Activated CD4-positive, alpha-beta memory T cell treated with anti-CD3 and anti-CD28 coated beads for 36 hours (primary cell): ENCODE measurements around the gene JMJD4. TPM values are rescaled to one million over a fixed set of nuclear protein-coding genes. Genes with fewer than 3 reads are reported as not detected.

Source experiments
- CTCF ChIA-PET: fragments of 350-600 bp; sonication (Branson Sonifier 250); formaldehyde crosslinking; loops from one replicate; lab custom pipeline; 2021; ENCODE audit warnings: antibody characterized with exemption, inconsistent platforms; lab: Charles Lee
- POLR2A ChIA-PET: fragments of 350-600 bp; sonication (Branson Sonifier 250); formaldehyde crosslinking; loops from one replicate; lab custom pipeline; 2021; ENCODE audit warnings: antibody characterized with exemption; lab: Charles Lee
- DNase-seq: peaks from one replicate; pipeline ENCODE4 v3.0.0-alpha.2; 2020
- H3K27ac Mint-ChIP-seq: one replicate; pipeline ENCODE4 v1.8.0; 2021; ENCODE audit warnings: mixed read lengths
- H3K27me3 Mint-ChIP-seq: one replicate; pipeline ENCODE4 v1.8.0; 2021; ENCODE audit warnings: mixed read lengths
- H3K36me3 Mint-ChIP-seq: one replicate; pipeline ENCODE4 v1.8.0; 2021; ENCODE audit warnings: mixed read lengths
- H3K4me1 Mint-ChIP-seq: one replicate; pipeline ENCODE4 v1.8.0; 2021; ENCODE audit warnings: low read depth, mixed read lengths
- H3K4me3 Mint-ChIP-seq: one replicate; pipeline ENCODE4 v1.8.0; 2021; ENCODE audit warnings: mild to moderate bottlenecking, mixed read lengths
- H3K9me3 Mint-ChIP-seq: one replicate; pipeline ENCODE4 v1.8.0; 2021; ENCODE audit warnings: mixed read lengths
- intact Hi-C: fragments of 100-400 bp; cut with micrococcal nuclease; formaldehyde crosslinking; loops from one replicate; pipeline ENCODE4 v1.15.1; 2023
- total RNA-seq, 2 experiments: library from RNA; stranded (reverse); gene quantifications; one replicate each; pipeline ENCODE4 v1.2.3, GENCODE V29; 2021

The JMJD4 gene
- total RNA-seq: 10 to 100 TPM; 15.2 to 16.1 TPM

GRCh38 chr1:227734856-227735538 lies at the start of gene JMJD4, which contains the start of gene SNAP47:
TSS of gene JMJD4 (minus strand) at chr1:227735302. CDS start at chr1:227735273, 29 bp downstream.
TSS of gene SNAP47 (plus strand) at chr1:227735435. CDS start at chr1:227747737, 12,302 bp downstream.
- ChIA-PET POLR2A (interaction anchor here (0.9 to 1.0 kb wide), 2 partner anchors 24 to 172 kb away, joined by 4 read pairs; partner anchors contain the start of gene ZNF678), CTCF (interaction anchor here (0.6 to 1.9 kb wide), 3 partner anchors 23 to 211 kb away, joined by 3 to 5 read pairs (median 5); no protein-coding TSS in a partner anchor)
- Mint-ChIP-seq H3K36me3 (peaks cover 8% of the 10 kb centered on the region), H3K4me3 (peak within 1 kb of the TSS; percentile 94), H3K27ac (peak within 1 kb of the TSS; percentile 79), H3K9me3 (no peaks in the 10 kb centered on the region), H3K4me1 (peaks cover 40% of the 10 kb centered on the region), H3K27me3 (no peaks in the 10 kb centered on the region)
- intact Hi-C loops: loop anchor here (1.0 to 10.0 kb wide), 5 partner anchors 28 to 430 kb away; partner anchors contain the start of genes IBA57 and ZNF678
- DNase-seq: peak; percentile 95

- CTCF ChIA-PET: no interaction called here
- intact Hi-C loops: no loop called here
These were observed 47.1 kb upstream of the JMJD4 start for GRCh38 chr1:227782226-227782625.

GRCh38 chr1:227781314-227781930 lies 46.3 kb upstream of the JMJD4 start:
- ChIA-PET CTCF (no interaction called here), POLR2A (no interaction called here)
- no peak overlapping the region for H3K4me3 Mint-ChIP-seq
- H3K27ac Mint-ChIP-seq: no peak overlapping the region
- H3K4me1 Mint-ChIP-seq: peaks cover 3% of the 10 kb centered on the region
- H3K27me3 Mint-ChIP-seq: no peaks in the 10 kb centered on the region
- no peaks in the 10 kb centered on the region for H3K36me3 Mint-ChIP-seq
- no peak for DNase-seq
- H3K9me3 Mint-ChIP-seq: no peaks in the 10 kb centered on the region
- intact Hi-C loops: no loop called here

More at GRCh38 chr1:227782226-227782625, 47.1 kb upstream of the JMJD4 start:
- H3K4me1 Mint-ChIP-seq: peaks cover 7% of the 10 kb centered on the region
- H3K36me3 Mint-ChIP-seq: no peaks in the 10 kb centered on the region
- POLR2A ChIA-PET: no interaction called here
- no peak overlapping the region for H3K27ac Mint-ChIP-seq
- no peaks in the 10 kb centered on the region for H3K27me3 Mint-ChIP-seq
- no peaks in the 10 kb centered on the region for H3K9me3 Mint-ChIP-seq
- H3K4me3 Mint-ChIP-seq: no peak overlapping the region
- no peak for DNase-seq

GRCh38 chr1:227780101-227781044 lies 45.3 kb upstream of the JMJD4 start:
- Mint-ChIP-seq H3K4me1 (peaks cover under 1% of the 10 kb centered on the region), H3K36me3 (no peaks in the 10 kb centered on the region), H3K27me3 (no peaks in the 10 kb centered on the region), H3K27ac (no peak overlapping the region), H3K9me3 (no peaks in the 10 kb centered on the region), H3K4me3 (no peak overlapping the region)
- CTCF ChIA-PET: no interaction called here
- intact Hi-C loops: no loop called here
- POLR2A ChIA-PET: no interaction called here
- no peak for DNase-seq

- intact Hi-C loops: no loop called here
- ChIA-PET POLR2A (no interaction called here), CTCF (interaction anchor here (0.6 kb wide), 1 partner anchor 222 kb away, joined by 3 read pairs; no protein-coding TSS in a partner anchor)
- Mint-ChIP-seq H3K27ac (no peak overlapping the region), H3K27me3 (no peaks in the 10 kb centered on the region), H3K4me1 (no peaks in the 10 kb centered on the region), H3K9me3 (no peaks in the 10 kb centered on the region), H3K36me3 (no peaks in the 10 kb centered on the region), H3K4me3 (no peak overlapping the region)
- DNase-seq: no peak
These were observed 44.6 kb upstream of the JMJD4 start for GRCh38 chr1:227779685-227780084.

GRCh38 chr1:227779021-227779441 lies 43.9 kb upstream of the JMJD4 start:
- peaks cover 4% of the 10 kb centered on the region for H3K36me3 Mint-ChIP-seq
- ChIA-PET CTCF (interaction anchor here (0.6 kb wide), 2 partner anchors 223 to 352 kb away, joined by 3 read pairs; no protein-coding TSS in a partner anchor), POLR2A (no interaction called here)
- no peak for DNase-seq
- no peaks in the 10 kb centered on the region for H3K9me3 Mint-ChIP-seq
- no peak overlapping the region for H3K27ac Mint-ChIP-seq
- H3K4me1 Mint-ChIP-seq: peaks cover 6% of the 10 kb centered on the region
- intact Hi-C loops: no loop called here
- no peak overlapping the region for H3K4me3 Mint-ChIP-seq
- no peaks in the 10 kb centered on the region for H3K27me3 Mint-ChIP-seq

- H3K27me3 Mint-ChIP-seq: no peaks in the 10 kb centered on the region
- intact Hi-C loops: no loop called here
- no peak overlapping the region for H3K27ac Mint-ChIP-seq
- H3K9me3 Mint-ChIP-seq: no peaks in the 10 kb centered on the region
- CTCF ChIA-PET: interaction anchor here (0.6 kb wide), 1 partner anchor 353 kb away, joined by 3 read pairs; no protein-coding TSS in a partner anchor
- peaks cover 7% of the 10 kb centered on the region for H3K36me3 Mint-ChIP-seq
- no peak overlapping the region for H3K4me3 Mint-ChIP-seq
- H3K4me1 Mint-ChIP-seq: peaks cover 12% of the 10 kb centered on the region
- DNase-seq: no peak
- POLR2A ChIA-PET: no interaction called here
These were observed 43.4 kb upstream of the JMJD4 start for GRCh38 chr1:227778401-227778947.

- Mint-ChIP-seq H3K27me3 (no peaks in the 10 kb centered on the region), H3K4me1 (peaks cover 15% of the 10 kb centered on the region), H3K27ac (no peak overlapping the region), H3K4me3 (no peak overlapping the region), H3K36me3 (peaks cover 7% of the 10 kb centered on the region), H3K9me3 (no peaks in the 10 kb centered on the region)
- intact Hi-C loops: no loop called here
- CTCF ChIA-PET: no interaction called here
- no peak for DNase-seq
- POLR2A ChIA-PET: no interaction called here
These were observed 42.5 kb upstream of the JMJD4 start for GRCh38 chr1:227777646-227778045.

- CTCF ChIA-PET: no interaction called here
- intact Hi-C loops: no loop called here
- POLR2A ChIA-PET: no interaction called here
- Mint-ChIP-seq H3K4me1 (peaks cover 15% of the 10 kb centered on the region), H3K4me3 (no peak overlapping the region), H3K27ac (no peak overlapping the region), H3K36me3 (peaks cover 7% of the 10 kb centered on the region), H3K27me3 (no peaks in the 10 kb centered on the region), H3K9me3 (no peaks in the 10 kb centered on the region)
- no peak for DNase-seq
These were observed 42.1 kb upstream of the JMJD4 start for GRCh38 chr1:227777156-227777555.

GRCh38 chr1:227776331-227776771 lies 41.2 kb upstream of the JMJD4 start:
- POLR2A ChIA-PET: no interaction called here
- Mint-ChIP-seq H3K9me3 (no peaks in the 10 kb centered on the region), H3K4me3 (no peak overlapping the region), H3K4me1 (peaks cover 15% of the 10 kb centered on the region), H3K27me3 (no peaks in the 10 kb centered on the region), H3K27ac (no peak overlapping the region), H3K36me3 (peaks cover 7% of the 10 kb centered on the region)
- DNase-seq: no peak
- CTCF ChIA-PET: no interaction called here
- intact Hi-C loops: no loop called here

GRCh38 chr1:227775841-227776240 lies 40.7 kb upstream of the JMJD4 start:
- no peak for DNase-seq
- intact Hi-C loops: no loop called here
- ChIA-PET CTCF (no interaction called here), POLR2A (no interaction called here)
- Mint-ChIP-seq H3K36me3 (peaks cover 7% of the 10 kb centered on the region), H3K27me3 (no peaks in the 10 kb centered on the region), H3K4me3 (no peak overlapping the region), H3K9me3 (no peaks in the 10 kb centered on the region), H3K27ac (no peak overlapping the region), H3K4me1 (peaks cover 15% of the 10 kb centered on the region)
